Measurements from ENCODE around the gene ACTG1. TPM values are rescaled to one million over a fixed set of nuclear protein-coding genes. Genes with fewer than 3 reads are reported as not detected.

The ACTG1 gene
- total RNA-seq, 1 experiment from 2014 or later: 3,455 TPM

GRCh38 chr17:81524039-81524864, 11.7 kb upstream of the ACTG1 start (continued):
- no peak for TF ChIP-seq FOXP4 (CRISPR knock-in tag; IDR thresholded peaks at IDR 0.05)
- TF ChIP-seq TEAD1 (CRISPR knock-in tag; IDR thresholded peaks at IDR 0.05): no peak
- TF ChIP-seq TEAD4 (CRISPR knock-in tag; IDR thresholded peaks at IDR 0.05): no peak
- no peak for TF ChIP-seq NFATC4 (CRISPR knock-in tag; IDR thresholded peaks at IDR 0.05)
- no peak for TF ChIP-seq ERG (CRISPR knock-in tag; IDR thresholded peaks at IDR 0.05)
- TF ChIP-seq TP53 (CRISPR knock-in tag; IDR thresholded peaks at IDR 0.05): no peak
- no peak for TF ChIP-seq NR3C1 (CRISPR knock-in tag; conservative IDR thresholded peaks at IDR 0.05; ENCODE audit: low read depth)
- no peak for TF ChIP-seq ZMAT4 (CRISPR knock-in tag; IDR thresholded peaks at IDR 0.05)
- TF ChIP-seq CTCF (IDR thresholded peaks at IDR 0.05): no peak
- TF ChIP-seq FOXJ3 (CRISPR knock-in tag; IDR thresholded peaks at IDR 0.05; ENCODE audit: borderline replicate concordance): no peak
- TF ChIP-seq ZNF281 (CRISPR knock-in tag; IDR thresholded peaks at IDR 0.05): no peak
- no peak for TF ChIP-seq USF1 (CRISPR knock-in tag; IDR thresholded peaks at IDR 0.05)
- TF ChIP-seq TCF7 (CRISPR knock-in tag; IDR thresholded peaks at IDR 0.05; ENCODE audit: low read depth): no peak

- peaks cover 43% of the 10 kb centered on the region for H3K27me3 Mint-ChIP-seq (ENCODE audit: low read depth)
- no peak for ATAC-seq
- TF ChIP-seq SMAD3 (CRISPR knock-in tag; IDR thresholded peaks at IDR 0.05; ENCODE audit: borderline replicate concordance): no peak
- TF ChIP-seq MXD4 (CRISPR knock-in tag; IDR thresholded peaks at IDR 0.05; ENCODE audit: borderline replicate concordance): no peak
- no peak for TF ChIP-seq E2F5 (CRISPR knock-in tag; IDR thresholded peaks at IDR 0.05)
- no peak for TF ChIP-seq ZNF317 (CRISPR knock-in tag; IDR thresholded peaks at IDR 0.05; ENCODE audit: borderline replicate concordance, low read depth)
- no peak for TF ChIP-seq ZNF425 (CRISPR knock-in tag; conservative IDR thresholded peaks at IDR 0.05)
- TF ChIP-seq CBFB (CRISPR knock-in tag; IDR thresholded peaks at IDR 0.05; ENCODE audit: low read depth): 0 out of 2 replicates have a peak, but pooled peaks have one; percentile 33
These were observed 10.9 kb upstream of the ACTG1 start for GRCh38 chr17:81523402-81524038.

More at GRCh38 chr17:81523402-81524038, 10.9 kb upstream of the ACTG1 start:
- Mint-ChIP-seq H3K4me1 (peaks cover 10% of the 10 kb centered on the region), H3K27ac (no peak overlapping the region), H3K4me3 (no peak overlapping the region), H3K36me3 (no peaks in the 10 kb centered on the region), H3K9me3 (no peaks in the 10 kb centered on the region)
- ChIA-PET POLR2A (interaction anchor here (0.6 to 1.6 kb wide), 6 partner anchors 10 to 128 kb away, joined by 3 to 7 read pairs (median 4); partner anchors contain the start of genes ACTG1 and BAHCC1), CTCF (interaction anchor here (0.6 to 2.5 kb wide), 37 partner anchors 10 to 284 kb away, joined by 3 to 31 read pairs (median 5); partner anchors contain the start of genes ACTG1, BAHCC1, FAAP100 and NDUFAF8)
- no peak for DNase-seq (ENCODE audit: low spot score)

Data from WTC11 (cell line).